LHCN-M2 (cell line): Measurements from ENCODE around the gene LRIG3. TPM values are rescaled to one million over a fixed set of nuclear protein-coding genes. Genes with fewer than 3 reads are reported as not detected.
"Not testable (repeated sequence)": the region's sequence is repeated elsewhere in the genome, so short reads cannot be mapped to it uniquely, and the experiment has no call there.

Experiments
- DNase-seq: peaks from one replicate; pipeline ENCODE4 v3.0.0-alpha.2; 2012; ENCODE audit warnings: low read depth
- total RNA-seq: library from RNA; depleted of rRNA; stranded (reverse); fragments of >200 nt; gene quantifications from 2 replicates; pipeline ENCODE4 v1.2.3, GENCODE V29; 2014

LRIG3 gene
- total RNA-seq, 1 experiment from 2014 or later = 11.5 TPM

- DNase-seq = no peak
Measured at GRCh38 chr12:58930770-58931324, 10.5 kb upstream of the LRIG3 start.

- DNase-seq = no peak
Measured at GRCh38 chr12:58927120-58927519, 6.8 kb upstream of the LRIG3 start.

GRCh38 chr12:58926586-58926985, 6.3 kb upstream of the LRIG3 start:
- DNase-seq = no peak

- DNase-seq = no peak
Measured at GRCh38 chr12:58925751-58926150, 5.4 kb upstream of the LRIG3 start.

GRCh38 chr12:58925111-58925611, 4.9 kb upstream of the LRIG3 start:
- DNase-seq = no peak

- no peak for DNase-seq
Measured at GRCh38 chr12:58924652-58925051, 4.3 kb upstream of the LRIG3 start.

- no peak for DNase-seq
Measured at GRCh38 chr12:58923781-58924180, 3.5 kb upstream of the LRIG3 start.

GRCh38 chr12:58922849-58923248, 2.5 kb upstream of the LRIG3 start:
- DNase-seq = peak; percentile 48

GRCh38 chr12:58920961-58921861, 907 bp upstream of the LRIG3 start:
- no peak for DNase-seq

GRCh38 chr12:58919231-58920101, 838 bp downstream of the LRIG3 start:
- DNase-seq = peak; percentile 53

GRCh38 chr12:58918469-58918844, 1.8 kb downstream of the LRIG3 start:
- no peak for DNase-seq

GRCh38 chr12:58917699-58918468, 2.4 kb downstream of the LRIG3 start:
- no peak for DNase-seq

- DNase-seq = peak; percentile 82
Measured at GRCh38 chr12:58916921-58917511, 3.3 kb downstream of the LRIG3 start.

- DNase-seq = no peak
Measured at GRCh38 chr12:58916161-58916621, 4.1 kb downstream of the LRIG3 start.

GRCh38 chr12:58915634-58916033, 4.7 kb downstream of the LRIG3 start:
- peak; percentile 40 for DNase-seq

GRCh38 chr12:58915037-58915436, 5.3 kb downstream of the LRIG3 start:
- no peak for DNase-seq

GRCh38 chr12:58914457-58914856, 5.8 kb downstream of the LRIG3 start:
- DNase-seq = no peak

- peak; percentile 63 for DNase-seq
Measured at GRCh38 chr12:58907391-58907790, 12.9 kb downstream of the LRIG3 start.

- DNase-seq = no peak
Measured at GRCh38 chr12:58906917-58907316, 13.4 kb downstream of the LRIG3 start.

GRCh38 chr12:58905422-58905821, 14.9 kb downstream of the LRIG3 start:
- DNase-seq = no peak

- DNase-seq = not testable (repeated sequence)
Measured at GRCh38 chr12:58902726-58903125, 17.6 kb downstream of the LRIG3 start.
